HG02678 (cell line): ENCODE data around the gene CHST11.

Experiments
- ATAC-seq: cut with Tn5 transposase; IDR thresholded peaks from one replicate; pipeline ENCODE4 v1.9.1; 2021; ENCODE audit warnings: mild to moderate bottlenecking, moderate library complexity; ENCODE audit not compliant: unreplicated experiment

CHST11 gene

GRCh38 chr12:104456417-104456949 is at the start of gene CHST11:
Gene CHST11 (plus strand): TSS chr12:104456948.
- peak; percentile 72 for ATAC-seq

- no peak for ATAC-seq
Observed at GRCh38 chr12:104407438-104407837, 49.3 kb upstream of the CHST11 start.

GRCh38 chr12:104407922-104408321 is 48.8 kb upstream of the CHST11 start:
- ATAC-seq = no peak

GRCh38 chr12:104410326-104410725 is 46.4 kb upstream of the CHST11 start:
- no peak for ATAC-seq

- no peak for ATAC-seq
Observed at GRCh38 chr12:104410786-104411185, 46.0 kb upstream of the CHST11 start.

GRCh38 chr12:104411826-104412641 is 44.7 kb upstream of the CHST11 start:
- no peak for ATAC-seq

- no peak for ATAC-seq
Observed at GRCh38 chr12:104412681-104413080, 44.1 kb upstream of the CHST11 start.

- ATAC-seq = no peak
Observed at GRCh38 chr12:104413330-104413729, 43.4 kb upstream of the CHST11 start.

- no peak for ATAC-seq
Observed at GRCh38 chr12:104414581-104415341, 42.0 kb upstream of the CHST11 start.

- no peak for ATAC-seq
Observed at GRCh38 chr12:104415342-104415980, 41.3 kb upstream of the CHST11 start.

- no peak for ATAC-seq
Observed at GRCh38 chr12:104416136-104416535, 40.6 kb upstream of the CHST11 start.

- no peak for ATAC-seq
Observed at GRCh38 chr12:104416585-104416984, 40.2 kb upstream of the CHST11 start.

- ATAC-seq = no peak
Observed at GRCh38 chr12:104419717-104420116, 37.0 kb upstream of the CHST11 start.

GRCh38 chr12:104420868-104421267 is 35.9 kb upstream of the CHST11 start:
- no peak for ATAC-seq

GRCh38 chr12:104421343-104421742 is 35.4 kb upstream of the CHST11 start:
- no peak for ATAC-seq

GRCh38 chr12:104422441-104422840 is 34.3 kb upstream of the CHST11 start:
- no peak for ATAC-seq

- ATAC-seq = no peak
Observed at GRCh38 chr12:104423273-104423672, 33.5 kb upstream of the CHST11 start.

- ATAC-seq = no peak
Observed at GRCh38 chr12:104423809-104424208, 32.9 kb upstream of the CHST11 start.

GRCh38 chr12:104424955-104425354 is 31.8 kb upstream of the CHST11 start:
- ATAC-seq = no peak

- ATAC-seq = no peak
Observed at GRCh38 chr12:104425614-104426013, 31.1 kb upstream of the CHST11 start.

GRCh38 chr12:104426926-104427546 is 29.7 kb upstream of the CHST11 start:
- ATAC-seq = no peak
